Activated T-cell treated with anti-CD3 and anti-CD28 coated beads for 48 hours (primary cell): ENCODE data around the gene CFAP65.

Experiments used
- DNase-seq: peaks from one replicate; pipeline ENCODE4 v3.0.0-alpha.2; 2020; ENCODE audit warnings: low read depth

The CFAP65 gene, protein sequence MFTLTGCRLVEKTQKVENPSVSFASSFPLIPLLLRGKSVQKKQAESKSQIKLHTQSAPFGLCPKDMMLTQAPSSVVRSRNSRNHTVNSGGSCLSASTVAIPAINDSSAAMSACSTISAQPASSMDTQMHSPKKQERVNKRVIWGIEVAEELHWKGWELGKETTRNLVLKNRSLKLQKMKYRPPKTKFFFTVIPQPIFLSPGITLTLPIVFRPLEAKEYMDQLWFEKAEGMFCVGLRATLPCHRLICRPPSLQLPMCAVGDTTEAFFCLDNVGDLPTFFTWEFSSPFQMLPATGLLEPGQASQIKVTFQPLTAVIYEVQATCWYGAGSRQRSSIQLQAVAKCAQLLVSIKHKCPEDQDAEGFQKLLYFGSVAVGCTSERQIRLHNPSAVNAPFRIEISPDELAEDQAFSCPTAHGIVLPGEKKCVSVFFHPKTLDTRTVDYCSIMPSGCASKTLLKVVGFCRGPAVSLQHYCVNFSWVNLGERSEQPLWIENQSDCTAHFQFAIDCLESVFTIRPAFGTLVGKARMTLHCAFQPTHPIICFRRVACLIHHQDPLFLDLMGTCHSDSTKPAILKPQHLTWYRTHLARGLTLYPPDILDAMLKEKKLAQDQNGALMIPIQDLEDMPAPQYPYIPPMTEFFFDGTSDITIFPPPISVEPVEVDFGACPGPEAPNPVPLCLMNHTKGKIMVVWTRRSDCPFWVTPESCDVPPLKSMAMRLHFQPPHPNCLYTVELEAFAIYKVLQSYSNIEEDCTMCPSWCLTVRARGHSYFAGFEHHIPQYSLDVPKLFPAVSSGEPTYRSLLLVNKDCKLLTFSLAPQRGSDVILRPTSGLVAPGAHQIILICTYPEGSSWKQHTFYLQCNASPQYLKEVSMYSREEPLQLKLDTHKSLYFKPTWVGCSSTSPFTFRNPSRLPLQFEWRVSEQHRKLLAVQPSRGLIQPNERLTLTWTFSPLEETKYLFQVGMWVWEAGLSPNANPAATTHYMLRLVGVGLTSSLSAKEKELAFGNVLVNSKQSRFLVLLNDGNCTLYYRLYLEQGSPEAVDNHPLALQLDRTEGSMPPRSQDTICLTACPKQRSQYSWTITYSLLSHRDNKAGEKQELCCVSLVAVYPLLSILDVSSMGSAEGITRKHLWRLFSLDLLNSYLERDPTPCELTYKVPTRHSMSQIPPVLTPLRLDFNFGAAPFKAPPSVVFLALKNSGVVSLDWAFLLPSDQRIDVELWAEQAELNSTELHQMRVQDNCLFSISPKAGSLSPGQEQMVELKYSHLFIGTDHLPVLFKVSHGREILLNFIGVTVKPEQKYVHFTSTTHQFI (N-terminal part only)

DNA sequence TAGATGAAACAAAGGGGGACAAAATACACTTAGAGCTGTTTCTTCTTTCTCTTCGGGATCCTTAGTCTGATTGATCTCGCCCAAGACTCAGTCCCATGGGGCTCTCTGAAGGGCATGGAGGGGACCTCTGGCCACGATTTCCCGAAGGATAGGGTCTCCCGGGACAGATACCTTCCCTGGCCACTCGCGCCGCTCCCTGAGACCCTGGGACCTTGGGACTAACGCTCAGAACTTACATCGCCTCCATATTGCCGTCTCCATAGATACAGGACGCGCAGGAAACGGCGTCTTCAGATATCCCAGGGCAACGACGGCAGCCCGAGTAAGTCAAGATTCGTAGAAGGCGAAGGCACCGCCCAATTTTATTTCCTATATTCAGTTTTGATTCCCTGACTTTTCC is at the start of gene CFAP65:
CFAP65 (minus strand) TSS at position 265 of the 400 bp plus-strand sequence. CDS start 2,468 bp downstream, outside the sequence.
- DNase-seq, result no peak

DNA sequence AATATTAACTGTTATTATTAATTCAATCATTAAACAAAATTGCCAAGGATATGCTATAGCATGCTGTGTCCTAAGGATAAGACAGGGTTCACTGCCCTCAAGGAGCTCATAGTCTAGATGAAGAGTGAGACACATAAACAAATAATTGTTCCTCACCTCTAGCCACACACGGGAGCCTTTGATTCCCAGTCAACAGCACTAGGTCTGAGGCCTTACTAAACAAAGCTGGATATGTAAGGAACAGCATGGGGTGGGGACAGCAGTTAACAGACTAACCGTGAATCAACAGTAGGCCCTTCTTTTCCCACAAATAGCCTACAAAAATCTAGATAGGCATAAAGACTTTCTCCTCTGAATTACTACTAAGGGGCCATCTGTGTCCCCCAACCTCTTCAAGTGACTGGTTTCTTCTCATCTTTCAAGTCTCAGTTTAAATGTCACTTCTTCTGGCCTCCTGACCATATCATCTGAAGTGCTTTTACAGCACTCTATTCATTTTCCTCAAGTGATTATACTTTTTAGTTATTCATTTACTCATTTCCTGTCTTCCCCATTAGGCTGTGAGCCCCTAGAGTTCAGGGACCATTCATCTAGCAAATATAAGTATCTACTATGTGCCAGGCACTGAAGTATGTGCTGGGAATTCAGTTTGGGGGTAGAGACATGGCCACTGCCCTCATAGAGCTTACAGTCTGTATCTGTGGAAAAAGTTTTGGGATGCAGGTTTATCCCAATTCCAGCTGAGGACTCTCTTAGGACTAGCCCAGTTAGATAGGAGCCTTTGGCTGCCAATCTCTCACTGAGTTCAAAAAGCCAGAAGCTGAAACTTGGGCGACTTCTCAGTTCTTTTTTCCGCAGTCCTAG is 49.4 kb upstream of the CFAP65 start:
- no peak for DNase-seq

DNA sequence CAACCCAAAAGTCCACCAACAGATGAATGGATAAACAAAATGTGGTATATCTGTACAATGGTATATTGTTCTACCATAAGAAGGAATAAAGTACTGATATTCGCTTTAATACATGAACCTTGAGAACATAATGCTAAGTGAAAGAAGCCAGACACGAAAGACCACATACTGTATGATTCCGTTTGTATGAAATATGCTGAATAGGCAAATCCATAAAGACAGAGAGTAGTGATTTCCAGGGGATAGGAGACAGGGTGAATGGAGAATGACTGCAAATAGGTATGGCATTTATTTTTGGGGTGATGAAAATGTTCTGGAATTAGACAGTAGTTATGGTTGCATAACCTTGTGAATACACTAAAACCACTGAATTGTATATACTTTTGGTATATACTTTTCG is 48.0 kb upstream of the CFAP65 start:
- DNase-seq, result no peak

DNA sequence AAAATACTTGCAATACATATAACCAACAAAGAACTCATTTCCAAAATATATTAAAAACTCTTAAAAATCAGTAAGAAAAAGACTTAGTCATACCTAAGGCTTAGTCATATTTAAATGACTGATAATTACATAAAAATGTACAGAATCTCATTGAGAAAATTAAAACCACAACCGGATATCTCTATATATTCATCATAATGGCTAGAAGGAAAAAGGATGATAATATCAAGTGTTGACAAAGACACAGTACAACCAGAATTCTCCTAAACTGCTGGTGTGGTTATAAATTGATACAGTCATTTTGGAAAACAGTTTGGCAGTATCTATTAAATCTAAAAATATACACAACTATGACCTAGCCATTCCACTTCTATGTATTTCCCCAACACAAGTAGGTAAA is 46.5 kb upstream of the CFAP65 start:
- DNase-seq, result no peak

DNA sequence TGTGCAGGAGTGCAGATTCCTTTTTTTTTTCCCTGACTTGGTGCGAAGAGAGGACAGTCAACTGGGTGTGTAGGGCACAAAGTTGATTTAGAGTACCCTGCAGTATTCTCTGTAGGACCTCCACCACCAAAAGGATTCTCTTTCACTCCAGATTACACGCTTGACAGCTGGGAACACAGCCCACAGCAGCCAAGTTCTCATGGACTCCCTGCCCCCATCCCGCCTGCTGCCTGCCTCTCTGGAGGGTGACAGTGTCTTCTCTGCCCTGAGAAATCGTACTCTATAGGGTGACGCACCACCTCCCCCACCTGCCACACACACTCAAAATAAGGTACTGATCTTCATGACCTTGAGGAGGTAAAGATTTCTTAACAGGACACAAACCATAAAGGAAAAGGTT is 46.0 kb upstream of the CFAP65 start:
- DNase-seq, result no peak

DNA sequence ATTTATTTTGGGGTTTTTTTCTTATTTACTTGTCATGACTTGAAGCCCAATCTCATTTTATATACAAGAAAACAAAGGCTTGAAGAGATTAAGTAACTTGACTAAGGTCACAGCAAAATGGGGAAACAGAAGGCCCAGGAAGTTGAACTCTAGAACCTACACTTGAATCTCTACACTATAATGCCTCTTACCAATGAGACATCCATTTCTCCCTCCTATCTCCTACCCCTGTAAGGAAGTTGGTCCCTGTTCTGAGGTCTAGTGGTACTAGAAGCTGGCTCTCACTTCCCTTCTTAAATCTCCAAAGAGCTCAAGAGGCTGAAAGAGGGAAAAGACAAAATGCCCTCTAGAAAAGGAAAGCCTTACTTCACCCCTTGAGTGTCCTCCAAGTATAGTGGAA is 44.9 kb upstream of the CFAP65 start:
- no peak for DNase-seq

DNA sequence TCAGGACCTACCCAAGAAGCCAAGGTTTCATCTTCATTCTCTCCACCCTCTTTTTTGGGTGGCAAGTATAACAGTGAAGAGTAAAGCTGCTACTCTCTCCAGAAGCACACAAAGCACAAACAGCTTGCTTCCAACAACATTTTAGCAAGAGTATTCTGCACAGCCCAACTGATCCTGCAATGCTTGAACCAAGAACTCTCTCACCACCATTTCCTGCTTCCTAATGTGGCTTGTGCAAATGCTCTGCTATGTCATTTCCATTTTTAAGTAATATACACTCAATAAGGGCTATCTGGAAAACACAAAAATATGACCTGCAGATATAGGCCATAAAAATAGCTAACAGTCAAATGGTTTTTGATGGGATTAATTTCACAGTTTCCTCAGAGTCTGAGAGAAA is 43.5 kb upstream of the CFAP65 start:
- no peak for DNase-seq

DNA sequence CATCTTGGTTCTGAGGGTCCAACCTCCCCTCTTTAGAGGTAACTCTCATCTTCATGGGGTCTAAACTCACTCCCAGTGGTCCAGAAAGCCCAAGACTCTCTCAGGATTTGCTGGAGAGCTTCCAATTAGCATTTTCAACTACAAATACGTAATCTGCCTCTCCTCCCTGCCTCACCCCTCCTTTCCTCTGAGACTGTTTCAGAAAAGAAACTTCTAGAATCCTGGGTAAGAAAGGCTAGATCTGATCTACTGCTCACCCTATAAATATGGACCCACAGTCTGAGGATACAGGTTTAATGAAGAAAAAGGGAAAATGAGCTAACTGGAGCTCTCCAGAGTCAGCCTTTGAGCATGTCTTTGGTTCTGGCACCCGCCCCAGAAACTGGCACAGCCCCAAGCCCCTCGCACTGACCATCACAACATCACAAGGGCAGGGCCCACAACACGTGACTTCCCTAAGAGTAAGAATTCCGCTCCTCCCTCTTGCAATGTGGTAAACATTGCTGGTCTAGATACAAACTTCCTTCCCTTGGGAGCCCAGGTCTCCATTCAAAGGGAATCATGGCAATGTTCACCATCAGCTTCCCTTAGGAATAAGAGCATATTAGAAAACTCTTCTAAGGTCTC is 41.1 kb upstream of the CFAP65 start:
- DNase-seq, result no peak

DNA sequence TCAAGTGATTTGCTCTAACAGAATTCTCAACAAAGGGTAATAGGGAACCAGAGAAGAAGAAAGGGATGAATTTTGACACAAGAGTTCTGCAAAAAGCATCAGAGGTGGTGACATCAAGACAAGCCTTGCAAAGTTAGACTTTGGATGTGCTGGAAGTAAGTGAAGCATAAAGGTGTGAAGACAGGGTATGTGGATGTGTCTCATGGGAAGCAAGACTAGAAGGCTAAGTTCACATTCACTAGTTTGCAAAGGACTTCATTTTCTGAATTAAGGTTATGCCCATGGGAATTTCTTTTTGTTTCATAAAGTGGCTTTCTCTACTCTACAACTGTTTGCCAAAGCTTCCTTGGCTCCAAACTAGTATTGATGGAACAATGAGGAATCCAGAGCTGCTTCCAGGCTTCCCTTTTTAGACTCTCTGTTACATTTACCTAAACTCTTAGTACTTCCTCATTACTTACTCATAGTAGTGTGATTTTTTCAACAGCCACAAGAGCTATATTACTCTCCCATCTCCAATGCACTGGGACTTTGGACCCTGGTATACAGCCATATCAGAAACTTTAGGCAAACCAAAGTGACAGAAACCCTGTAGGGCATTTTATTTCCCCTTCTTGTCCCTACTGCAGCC is 40.5 kb upstream of the CFAP65 start:
- DNase-seq, result no peak

DNA sequence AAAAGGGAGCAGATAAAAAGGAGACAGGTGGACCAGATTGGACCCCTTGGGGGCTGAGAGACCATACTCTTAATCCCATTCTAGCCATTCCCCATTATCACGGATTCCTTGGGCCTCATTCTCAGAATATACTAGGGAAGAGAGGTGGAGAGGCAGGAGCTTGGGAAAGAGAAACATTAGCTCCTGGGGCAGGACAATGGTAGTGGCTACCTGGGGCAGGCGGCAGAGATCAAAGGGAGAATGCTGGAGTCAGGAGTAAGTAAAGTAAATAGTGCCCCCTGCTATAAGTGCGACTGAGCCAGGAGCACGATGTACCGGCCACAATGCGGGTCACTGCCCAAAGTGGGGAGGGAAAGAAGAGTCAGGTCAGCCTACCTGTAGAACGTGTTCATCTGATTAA is 39.8 kb upstream of the CFAP65 start:
- no peak for DNase-seq

DNA sequence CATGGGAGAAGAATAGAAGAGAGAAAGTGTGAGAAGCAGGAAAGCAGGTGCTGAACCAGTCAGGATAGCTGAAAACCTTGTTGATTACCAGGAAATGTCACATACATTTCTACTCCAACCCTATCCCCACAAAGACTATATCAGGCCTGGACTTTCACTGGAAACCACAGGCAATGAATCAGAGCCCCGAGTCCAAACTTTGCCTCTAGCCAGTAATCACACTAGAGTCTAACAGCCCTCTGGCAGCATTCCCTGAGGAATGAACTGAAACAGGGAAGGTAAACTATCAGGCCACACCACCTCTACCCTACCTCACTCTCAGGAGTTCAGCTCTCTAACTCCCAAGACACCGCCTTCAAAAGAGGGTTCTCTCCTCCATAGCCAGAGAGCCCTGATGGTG is 38.1 kb upstream of the CFAP65 start:
- DNase-seq, result no peak

DNA sequence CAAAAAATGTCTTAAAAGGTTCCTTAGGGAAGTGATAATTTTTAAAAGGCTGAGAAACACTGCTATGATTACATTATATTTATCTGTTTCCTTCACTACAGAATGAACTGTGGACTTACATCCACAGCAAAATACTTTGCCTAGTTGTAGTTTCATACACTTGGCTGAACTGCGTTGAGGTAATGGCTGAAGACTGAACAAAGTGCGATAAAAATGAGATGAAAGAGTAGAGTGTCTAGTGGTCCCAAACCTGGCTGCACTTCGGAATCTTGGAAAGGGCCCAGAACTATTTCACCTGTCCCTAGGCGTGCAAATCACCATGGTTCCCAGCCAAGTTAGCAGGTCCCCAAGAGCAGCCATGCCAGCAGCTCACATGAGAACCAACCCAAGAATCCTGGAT is 37.6 kb upstream of the CFAP65 start:
- no peak for DNase-seq

DNA sequence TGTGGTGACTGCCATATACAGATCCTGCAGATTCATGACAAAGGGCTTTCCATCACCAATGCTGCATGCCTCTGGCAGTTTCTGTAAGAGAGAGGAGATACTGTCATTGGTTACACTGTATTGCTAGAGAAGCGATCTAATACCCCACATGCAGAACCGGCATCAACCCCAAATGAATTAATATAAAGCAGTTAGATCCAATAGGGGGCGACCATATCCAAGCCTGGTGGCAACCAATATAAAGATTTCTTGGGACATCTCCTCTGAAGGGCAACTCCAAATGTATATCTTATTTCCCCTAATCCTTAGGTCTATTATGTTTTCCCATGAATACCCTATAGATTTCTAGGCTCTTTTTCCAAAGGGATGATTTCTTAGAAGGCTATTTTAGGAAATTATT is 36.8 kb upstream of the CFAP65 start:
- DNase-seq, result no peak

DNA sequence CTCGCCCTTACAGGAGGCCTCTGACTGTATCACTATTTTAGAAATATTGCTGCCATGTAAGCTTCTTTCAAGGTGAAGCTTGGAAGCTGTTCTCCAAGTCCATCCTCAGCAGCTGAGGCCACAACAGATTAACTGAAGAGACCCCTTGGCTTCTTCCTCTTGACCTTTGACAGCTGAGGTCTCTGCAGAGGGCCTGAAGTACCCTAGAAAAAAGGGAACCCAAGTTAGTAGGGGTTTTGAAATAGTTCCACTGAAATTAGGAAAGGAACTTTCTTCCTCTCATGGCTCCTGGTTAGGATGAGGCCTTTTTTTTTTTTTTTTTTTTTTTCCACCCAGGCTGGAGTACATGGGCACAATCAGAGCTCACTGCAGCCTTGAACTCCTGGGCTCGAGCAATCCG is 34.9 kb upstream of the CFAP65 start:
- no peak for DNase-seq

DNA sequence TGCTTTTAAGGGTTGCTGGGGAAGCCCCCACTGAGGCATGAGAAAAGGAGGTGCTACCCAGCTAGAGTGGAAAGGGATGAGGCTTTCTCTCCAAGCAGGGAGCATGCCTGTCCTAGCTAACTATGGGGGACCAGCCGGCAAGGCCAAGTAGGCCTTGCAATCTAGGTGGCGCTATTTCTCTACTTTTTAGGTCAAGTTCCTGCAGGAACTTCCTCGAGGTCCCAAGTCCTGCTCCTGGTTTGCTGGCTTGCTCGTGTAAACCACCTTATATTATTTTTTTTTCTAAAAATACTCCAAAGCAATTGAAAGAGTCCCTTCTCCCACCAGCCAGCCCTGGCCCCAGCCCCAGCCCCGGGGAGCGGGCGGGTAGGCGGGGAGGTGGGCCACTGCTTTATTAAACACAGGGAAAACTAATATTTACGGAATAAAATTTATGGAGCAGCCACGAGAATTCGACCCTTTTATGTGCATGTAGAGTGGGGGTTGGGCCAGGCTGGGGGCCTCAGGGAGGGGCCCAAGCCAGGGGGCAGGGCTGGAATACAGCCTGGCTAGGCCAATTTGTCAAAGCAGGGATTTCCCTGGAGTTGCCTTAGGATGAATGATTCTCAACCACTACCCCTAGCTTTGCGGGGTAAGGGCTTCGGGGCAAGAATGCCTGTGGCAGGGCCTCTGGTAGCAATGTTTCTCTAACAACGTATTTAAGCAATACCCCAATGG is 32.3 kb upstream of the CFAP65 start:
- DNase-seq, result no peak

DNA sequence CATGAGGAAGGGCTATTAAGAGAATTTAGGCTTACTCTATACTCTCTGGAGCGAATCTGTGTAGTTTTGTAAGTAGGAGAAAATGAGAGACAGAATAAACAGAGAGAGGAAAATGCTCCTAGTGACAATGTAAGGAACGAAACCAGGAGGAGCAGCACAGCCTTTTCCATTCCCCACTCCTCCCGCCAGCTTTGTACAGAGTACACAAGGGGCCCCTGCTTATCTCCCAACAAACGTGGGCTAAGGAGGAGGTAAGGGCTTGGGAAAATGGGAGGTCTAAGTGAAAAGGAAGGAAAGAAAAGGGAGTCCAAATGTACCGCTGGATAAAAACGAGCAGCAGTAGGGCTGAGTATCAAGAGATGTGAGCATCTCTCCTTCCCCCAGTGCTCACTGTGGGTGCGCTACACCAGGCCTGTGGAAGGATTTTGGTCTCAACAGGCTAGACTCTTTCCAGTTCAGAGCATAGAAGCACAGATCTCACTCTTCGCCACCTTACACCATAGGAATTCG is 31.5 kb upstream of the CFAP65 start:
- DNase-seq, result no peak

DNA sequence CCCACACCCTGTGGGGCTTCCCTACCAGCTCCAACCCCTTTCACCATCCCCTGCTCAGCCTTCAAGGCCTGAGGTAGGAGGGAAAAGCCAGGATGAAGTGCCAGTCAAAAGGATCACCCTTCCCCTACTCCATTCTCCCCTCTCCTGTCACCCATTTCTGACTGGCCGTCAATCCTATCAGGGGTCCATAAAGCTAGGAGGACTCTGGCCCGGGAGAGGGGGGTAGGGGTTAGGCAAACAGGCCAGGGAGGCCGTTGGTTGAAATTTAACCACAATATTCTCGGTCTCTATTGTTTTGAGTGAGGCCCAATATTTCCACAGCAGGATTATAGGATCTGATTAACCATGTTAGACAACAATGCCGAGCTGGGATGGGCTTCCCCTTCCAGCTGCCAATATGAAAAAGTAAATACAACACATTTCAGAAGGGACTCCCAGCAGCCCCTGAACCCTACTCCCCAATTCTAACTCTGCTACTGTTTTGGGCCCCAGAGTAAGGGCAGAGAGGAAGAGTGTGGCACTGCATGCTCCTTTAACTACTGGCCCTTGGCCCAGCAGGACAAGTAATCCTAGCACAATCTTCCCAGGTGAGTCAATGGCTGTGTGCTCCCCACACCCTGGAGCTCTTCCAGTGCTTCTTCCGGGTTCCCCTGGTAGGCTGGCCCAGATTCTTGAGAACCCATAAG is 30.0 kb upstream of the CFAP65 start:
- DNase-seq, result no peak

DNA sequence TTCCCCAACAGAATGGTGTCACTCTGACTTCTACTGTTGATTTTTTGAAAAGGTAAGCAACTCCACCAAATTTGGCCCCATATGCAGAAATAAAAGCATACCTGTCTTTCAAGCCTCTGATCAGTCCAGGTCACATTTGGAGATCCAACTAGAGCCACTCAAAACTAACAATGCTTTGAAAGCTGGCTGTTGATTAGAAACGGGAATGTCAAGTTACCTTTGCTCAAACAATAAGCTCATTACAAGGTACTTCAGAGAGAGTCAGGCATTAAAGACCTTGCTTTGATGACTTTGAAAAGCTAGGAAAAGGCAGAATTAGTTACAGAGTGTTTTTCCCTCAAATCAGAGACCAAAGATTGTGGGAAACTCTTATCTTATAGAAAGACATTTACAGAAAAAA is 24.2 kb upstream of the CFAP65 start:
- DNase-seq, result no peak

DNA sequence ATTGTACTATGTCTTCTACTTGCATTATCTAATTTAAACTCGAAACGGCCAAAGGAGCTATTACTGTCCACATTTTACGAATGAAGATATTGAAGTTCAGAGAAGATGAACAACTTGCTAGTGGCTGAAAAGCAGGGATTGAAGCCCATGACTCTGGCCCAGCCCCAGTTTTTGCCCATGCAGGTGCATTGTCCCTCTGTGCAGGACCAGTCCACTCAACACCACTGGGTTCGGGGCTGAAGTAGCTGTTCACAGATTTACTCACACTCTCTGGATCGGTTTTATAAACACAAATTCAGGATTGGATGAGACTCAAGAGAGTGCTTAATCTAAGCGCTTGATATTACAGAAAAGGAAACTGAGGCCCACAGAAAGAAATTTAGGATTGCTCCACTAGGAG is 20.8 kb upstream of the CFAP65 start:
- no peak for DNase-seq
